Spleen (tissue), 11 donors: ENCODE data around the gene COL9A3. TPM values are rescaled to one million over a fixed set of nuclear protein-coding genes. Genes with fewer than 3 reads are reported as not detected.

Source experiments
- DNase-seq: peaks from one replicate; pipeline ENCODE4 v3.0.0-alpha.2; 2020
- H3K27ac ChIP-seq, 8 donors: fragments of 200-600 bp; sonication (generic) in 7 of 8; 1 replicate in 4 of 8; 2 replicates in 4 of 8; pipeline versions ENCODE4 v1.5.0 to v1.8.0; 2016 to 2021; ENCODE audit warnings: inconsistent platforms in 4 of 8, mild to moderate bottlenecking in 4 of 8, moderate library complexity in 1 of 8
- H3K27me3 ChIP-seq, 7 donors: fragments of 200-600 bp; sonication (generic) in 6 of 7; replicated peaks in 1 of 7; 1 replicate in 4 of 7; 2 replicates in 3 of 7; pipeline versions ENCODE4 v1.5.0 to v1.8.0; 2016 to 2021; ENCODE audit warnings: inconsistent platforms in 3 of 7, mild to moderate bottlenecking in 1 of 7
- H3K36me3 ChIP-seq, 6 donors: fragments of 200-600 bp; sonication (generic) in 5 of 6; 1 replicate in 4 of 6; 2 replicates in 2 of 6; pipeline versions ENCODE4 v1.5.0 to v1.8.0; 2016 to 2021; ENCODE audit warnings: inconsistent platforms in 2 of 6
- H3K4me1 ChIP-seq, 6 donors: fragments of 200-600 bp; sonication (generic) in 5 of 6; 1 replicate in 3 of 6; 2 replicates in 3 of 6; pipeline versions ENCODE4 v1.5.0 to v1.8.0; 2016 to 2021; ENCODE audit warnings: inconsistent platforms in 3 of 6
- H3K4me3 ChIP-seq, 8 donors: fragments of 200-600 bp; sonication (generic) in 7 of 8; 1 replicate in 4 of 8; 2 replicates in 4 of 8; pipeline versions ENCODE4 v1.5.0 to v1.8.0; 2016 to 2021; ENCODE audit warnings: inconsistent platforms in 4 of 8, mild to moderate bottlenecking in 4 of 8, moderate library complexity in 2 of 8
- H3K9me3 ChIP-seq, 8 donors: fragments of 200-600 bp; sonication (generic) in 7 of 8; 1 replicate in 4 of 8; 2 replicates in 4 of 8; pipeline versions ENCODE4 v1.5.0 to v1.8.0; 2016 to 2021; ENCODE audit warnings: inconsistent platforms in 4 of 8
- CTCF ChIP-seq, 11 experiments: fragments of 200-600 bp in 7 of 11; fragments of 450-650 bp in 4 of 11; sonication (generic) in 4 of 11; IDR thresholded peaks in 8 of 11; conservative IDR thresholded peaks in 3 of 11; 1 replicate in 7 of 11; 2 replicates in 4 of 11; pipeline versions ENCODE4 v1.4.0 to v1.8.0; 2016 to 2021; ENCODE audit warnings: antibody characterized with exemption in 11 of 11, inconsistent platforms in 4 of 11, mild to moderate bottlenecking in 1 of 11
- POLR2A ChIP-seq, 3 donors: fragments of 450-650 bp; IDR thresholded peaks; one replicate each; pipeline ENCODE4 v1.5.1; 2017; ENCODE audit warnings: antibody characterized with exemption in 3 of 3, mild to moderate bottlenecking in 1 of 3
- POLR2AphosphoS5 ChIP-seq, 3 donors: sonication (generic); formaldehyde crosslinking; IDR thresholded peaks; one replicate each; pipeline ENCODE4 v1.5.1; 2017; ENCODE audit warnings: antibody characterized with exemption in 3 of 3
- WGBS, 5 donors: extraction: QIAGEN DNeasy Blood & Tissue Kit in 3 of 5; methylation state at CpG; one replicate each; pipeline versions ENCODE4 v1.1.5 to v1.1.7; 2013 to 2018; 5-methylcytosine and 5-hydroxymethylcytosine counted together
- intact Hi-C: fragments of 100-400 bp; cut with DNase I; formaldehyde crosslinking; loops from one replicate; pipeline ENCODE4 v1.15.0; 2023; ENCODE audit warnings: low total_unique reads
- polyA plus RNA-seq, 3 donors: library from polyadenylated mRNA; stranded (reverse); fragments of 200-250 nt; gene quantifications; one replicate each; pipeline ENCODE4 v1.2.1, GENCODE V29; 2013
- total RNA-seq, 7 donors: library from RNA; depleted of rRNA in 3 of 7; stranded (reverse); fragments of >200 nt in 3 of 7; fragmentation: NEBNext Ultra II Directional in 4 of 7; extraction: Animal tissue kit (Norgen Biotek cat#: 25700) in 4 of 7; gene quantifications; one replicate each; pipeline versions ENCODE4 v1.1.0 to v1.2.1, GENCODE V29; 2016 to 2021
- donor health status: healthy with polysubstance abuse.
- donor health status: DM: no; HTN: no; CAD: no; lungs with moderate emphysema.
- donor health status: DM: no; HTN: no; CAD: no.
- donor health status: Bipolar disorder and iron deficiency.
- donor health status: healthy.
- donor health status: DM: no; HTN: no; CAD: no.
- donor health status: DM: yes; HTN: yes; CAD: no.

COL9A3 gene
- total and polyA plus RNA-seq, 10 donors: 1.2 to 16.7 (median 11.1) TPM

DNA sequence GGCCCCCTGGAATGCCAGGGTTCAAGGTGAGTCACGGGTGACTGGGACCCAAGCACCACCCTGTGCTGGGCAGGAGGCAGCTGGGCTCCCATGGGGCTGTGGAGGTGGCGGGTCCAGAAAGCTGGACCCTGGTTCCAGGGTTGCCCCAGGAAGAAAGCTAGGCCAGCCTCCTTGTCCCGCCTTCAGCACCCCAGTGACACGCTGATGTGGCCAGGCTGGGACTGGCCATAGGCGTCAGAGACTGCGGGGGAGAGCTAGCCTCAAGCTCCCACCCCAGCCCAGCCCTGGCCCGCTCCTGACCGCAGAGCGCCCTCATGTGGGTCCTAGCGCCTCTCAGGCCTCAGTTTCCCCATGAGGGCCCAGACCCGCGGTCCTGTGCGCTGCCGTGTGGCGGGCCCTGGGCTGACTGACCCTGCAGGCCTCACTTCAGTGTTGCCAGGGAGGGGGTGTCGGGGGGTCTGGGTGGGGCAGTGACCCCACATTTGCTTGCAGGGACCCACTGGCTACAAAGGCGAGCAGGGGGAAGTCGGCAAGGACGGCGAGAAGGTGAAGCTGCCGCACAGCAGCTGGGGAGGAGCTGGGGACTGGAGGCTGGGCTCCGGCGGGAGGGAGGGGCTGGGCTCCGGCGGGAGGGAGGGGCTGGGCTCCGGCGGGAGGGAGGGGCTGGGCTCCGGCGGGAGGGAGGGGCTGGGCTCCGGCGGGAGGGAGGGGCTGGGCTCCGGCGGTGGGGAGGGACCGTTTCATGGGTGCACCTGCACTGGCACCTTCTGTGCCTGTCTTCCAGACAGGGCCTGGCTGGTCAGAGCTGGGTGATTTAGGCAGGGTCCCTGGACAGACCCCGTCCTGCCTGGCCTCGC, 7.9 kb downstream of the COL9A3 start:
- Histone ChIP-seq H3K4me1 (peaks cover 0 to 24% (median 15%) of the 10 kb centered on the region in 6 donors), H3K27ac (peak overlapping the region in 3 of 8 donors; percentile 32 to 76 (median 63)), H3K36me3 (no peaks in the 10 kb centered on the region), H3K4me3 (peak overlapping the region in 3 of 8 donors; percentile 15 to 72 (median 49)), H3K9me3 (no peaks in the 10 kb centered on the region), H3K27me3 (peaks cover 0 to 56% (median 6%) of the 10 kb centered on the region in 7 donors)
- no peak for TF ChIP-seq POLR2A (IDR thresholded peaks at IDR 0.05)
- no peak for TF ChIP-seq CTCF (IDR thresholded peaks at IDR 0.05 in 8 of 11, conservative IDR thresholded peaks at IDR 0.05 in 3 of 11)
- peak in 1 of 3 donors; percentile 59 for TF ChIP-seq POLR2AphosphoS5 (IDR thresholded peaks at IDR 0.05)
- DNase-seq: no peak
- 18 to 48% (median 28%) methylated on average over 20 to 35 of the region's 36 CpGs for WGBS, 5 donors
- intact Hi-C loops: no loop called here

GRCh38 chr20:62825333-62825985, 8.6 kb downstream of the COL9A3 start:
- intact Hi-C loops: no loop called here
- Histone ChIP-seq H3K27me3 (peaks cover 0 to 48% (median 0%) of the 10 kb centered on the region in 7 donors), H3K9me3 (no peaks in the 10 kb centered on the region), H3K4me3 (peak overlapping the region in 2 of 8 donors; percentile 49 to 72), H3K4me1 (peaks cover 0 to 24% (median 15%) of the 10 kb centered on the region in 6 donors), H3K36me3 (no peaks in the 10 kb centered on the region), H3K27ac (peak overlapping the region in 2 of 8 donors; percentile 63 to 76)
- no peak for DNase-seq
- TF ChIP-seq CTCF (IDR thresholded peaks at IDR 0.05 in 8 of 11, conservative IDR thresholded peaks at IDR 0.05 in 3 of 11): no peak
- no peak for TF ChIP-seq POLR2AphosphoS5 (IDR thresholded peaks at IDR 0.05)
- TF ChIP-seq POLR2A (IDR thresholded peaks at IDR 0.05): no peak
- WGBS, 5 donors: 62 to 90% (median 74%) methylated on average over 6 to 22 of the region's 22 CpGs

- DNase-seq: no peak
- Histone ChIP-seq H3K9me3 (no peaks in the 10 kb centered on the region), H3K36me3 (no peaks in the 10 kb centered on the region), H3K4me3 (no peak overlapping the region), H3K27me3 (peaks cover 0 to 42% (median 0%) of the 10 kb centered on the region in 7 donors), H3K27ac (peak overlapping the region in 1 of 8 donors; percentile 76), H3K4me1 (peaks cover 0 to 27% (median 18%) of the 10 kb centered on the region in 6 donors)
- intact Hi-C loops: no loop called here
- TF ChIP-seq CTCF (IDR thresholded peaks at IDR 0.05 in 8 of 11, conservative IDR thresholded peaks at IDR 0.05 in 3 of 11) (no peak), POLR2A (IDR thresholded peaks at IDR 0.05) (no peak), POLR2AphosphoS5 (IDR thresholded peaks at IDR 0.05) (no peak)
- WGBS, 5 donors: 30 to 78% (median 62%) methylated on average over 2 to 27 of the region's 27 CpGs
These were observed 9.3 kb downstream of the COL9A3 start for GRCh38 chr20:62825986-62826645.
